Stimulated activated CD8-positive, alpha-beta memory T cell treated with anti-CD3 and anti-CD28 coated beads, Interleukin-15, amount 100 ng/mL, for 4 hours (primary cell): ENCODE results near the gene RTL1.

Source experiments
- DNase-seq, 2 donors: peaks; one replicate each; pipeline ENCODE4 v3.0.0-alpha.2; 2020; ENCODE audit warnings: low read depth in 2 of 2

The RTL1 gene

GRCh38 chr14:100898935-100899883 is 4.3 kb downstream of the RTL1 start:
- no peak for DNase-seq

- no peak for DNase-seq
Measured at GRCh38 chr14:100898465-100898864, 5.1 kb downstream of the RTL1 start.

- no peak for DNase-seq
Measured at GRCh38 chr14:100896369-100897060, 7.0 kb downstream of the RTL1 start.

GRCh38 chr14:100895411-100895810 is 8.1 kb downstream of the RTL1 start:
- no peak for DNase-seq

GRCh38 chr14:100894416-100894815 is 9.1 kb downstream of the RTL1 start:
- DNase-seq: no peak

- no peak for DNase-seq
Measured at GRCh38 chr14:100893760-100894159, 9.8 kb downstream of the RTL1 start.

- DNase-seq: no peak
Measured at GRCh38 chr14:100893228-100893601, 10.3 kb downstream of the RTL1 start.

- DNase-seq: no peak
Measured at GRCh38 chr14:100892496-100893227, 10.9 kb downstream of the RTL1 start.

GRCh38 chr14:100891501-100892445 is 11.7 kb downstream of the RTL1 start:
- DNase-seq: no peak

GRCh38 chr14:100891051-100891450 is 12.5 kb downstream of the RTL1 start:
- DNase-seq: no peak

- no peak for DNase-seq
Measured at GRCh38 chr14:100890061-100890850, 13.3 kb downstream of the RTL1 start.

- DNase-seq: no peak
Measured at GRCh38 chr14:100889641-100890040, 13.9 kb downstream of the RTL1 start.

- no peak for DNase-seq
Measured at GRCh38 chr14:100888789-100889315, 14.7 kb downstream of the RTL1 start.

- no peak for DNase-seq
Measured at GRCh38 chr14:100887728-100888335, 15.7 kb downstream of the RTL1 start.

- DNase-seq: no peak
Measured at GRCh38 chr14:100885617-100886016, 17.9 kb downstream of the RTL1 start.

- DNase-seq: no peak
Measured at GRCh38 chr14:100885196-100885595, 18.3 kb downstream of the RTL1 start.

GRCh38 chr14:100884456-100884855 is 19.1 kb downstream of the RTL1 start:
- no peak for DNase-seq

- DNase-seq: no peak
Measured at GRCh38 chr14:100883789-100884101, 19.8 kb downstream of the RTL1 start.

- DNase-seq: no peak
Measured at GRCh38 chr14:100882991-100883788, 20.3 kb downstream of the RTL1 start.
